ENCODE data around the gene GHSR. TPM values are rescaled to one million over a fixed set of nuclear protein-coding genes. Genes with fewer than 3 reads are reported as not detected.

GHSR gene
- total and polyA plus RNA-seq, 4 donors: not detected

DNA sequence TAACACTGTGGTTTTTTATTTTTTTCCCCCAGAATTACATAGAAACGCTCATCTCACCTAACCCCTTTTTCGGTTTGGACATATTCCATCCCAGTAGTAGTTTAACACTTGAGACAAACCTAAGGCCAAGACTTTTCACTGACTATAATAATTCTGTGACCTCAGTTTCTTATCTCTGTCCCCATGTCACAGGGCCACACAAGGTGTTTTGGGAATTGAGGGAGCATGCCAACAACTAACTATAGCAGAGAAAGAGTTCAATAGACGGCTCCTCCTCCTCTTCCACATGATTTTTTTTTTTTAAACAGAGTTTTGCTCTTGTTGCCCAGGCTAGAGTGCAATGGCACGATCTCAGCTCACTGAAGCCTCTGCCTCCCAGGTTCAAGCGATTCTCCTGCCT is 27.4 kb upstream of the GHSR start:
- H3K4me1 ChIP-seq (ENCODE audit: control insufficient read depth in 4 of 4, insufficient read depth in 4 of 4, low read length in 3 of 4): peaks cover 0 to 5% (median 0%) of the 10 kb centered on the region in 4 donors
- H3K4me3 ChIP-seq (ENCODE audit: low read depth in 1 of 3, low read length in 3 of 3): no peak overlapping the region
- 96% methylated on average over 5 of the region's 5 CpGs for WGBS
- H3K9ac ChIP-seq (ENCODE audit: low read depth in 1 of 2, low read length in 2 of 2): no peak overlapping the region
- H3K9me3 ChIP-seq (ENCODE audit: control insufficient read depth in 4 of 4, low read length in 3 of 4): no peaks in the 10 kb centered on the region
- H3K36me3 ChIP-seq (ENCODE audit: control insufficient read depth in 4 of 4, insufficient read depth in 3 of 4, low read depth in 1 of 4, low read length in 3 of 4): no peaks in the 10 kb centered on the region
- TF ChIP-seq SP1 (IDR thresholded peaks at IDR 0.05): no peak
- TF ChIP-seq GABPA (IDR thresholded peaks at IDR 0.05 in 1 of 2, conservative IDR thresholded peaks at IDR 0.05 in 1 of 2): no peak
- no peak for TF ChIP-seq FOXA1 (IDR thresholded peaks at IDR 0.05)
- TF ChIP-seq, protein P1, sequence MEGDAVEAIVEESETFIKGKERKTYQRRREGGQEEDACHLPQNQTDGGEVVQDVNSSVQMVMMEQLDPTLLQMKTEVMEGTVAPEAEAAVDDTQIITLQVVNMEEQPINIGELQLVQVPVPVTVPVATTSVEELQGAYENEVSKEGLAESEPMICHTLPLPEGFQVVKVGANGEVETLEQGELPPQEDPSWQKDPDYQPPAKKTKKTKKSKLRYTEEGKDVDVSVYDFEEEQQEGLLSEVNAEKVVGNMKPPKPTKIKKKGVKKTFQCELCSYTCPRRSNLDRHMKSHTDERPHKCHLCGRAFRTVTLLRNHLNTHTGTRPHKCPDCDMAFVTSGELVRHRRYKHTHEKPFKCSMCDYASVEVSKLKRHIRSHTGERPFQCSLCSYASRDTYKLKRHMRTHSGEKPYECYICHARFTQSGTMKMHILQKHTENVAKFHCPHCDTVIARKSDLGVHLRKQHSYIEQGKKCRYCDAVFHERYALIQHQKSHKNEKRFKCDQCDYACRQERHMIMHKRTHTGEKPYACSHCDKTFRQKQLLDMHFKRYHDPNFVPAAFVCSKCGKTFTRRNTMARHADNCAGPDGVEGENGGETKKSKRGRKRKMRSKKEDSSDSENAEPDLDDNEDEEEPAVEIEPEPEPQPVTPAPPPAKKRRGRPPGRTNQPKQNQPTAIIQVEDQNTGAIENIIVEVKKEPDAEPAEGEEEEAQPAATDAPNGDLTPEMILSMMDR (IDR thresholded peaks at IDR 0.05; ENCODE audit: low read depth, low read length, missing input control): no peak
- no peak for DNase-seq (ENCODE audit: low spot score)
- no peaks in the 10 kb centered on the region for H3K27me3 ChIP-seq (ENCODE audit: control insufficient read depth in 4 of 4, insufficient read depth in 4 of 4, low read length in 3 of 4)
- H3K27ac ChIP-seq (ENCODE audit: low read depth in 1 of 2, low read length in 2 of 2): no peak overlapping the region

DNA sequence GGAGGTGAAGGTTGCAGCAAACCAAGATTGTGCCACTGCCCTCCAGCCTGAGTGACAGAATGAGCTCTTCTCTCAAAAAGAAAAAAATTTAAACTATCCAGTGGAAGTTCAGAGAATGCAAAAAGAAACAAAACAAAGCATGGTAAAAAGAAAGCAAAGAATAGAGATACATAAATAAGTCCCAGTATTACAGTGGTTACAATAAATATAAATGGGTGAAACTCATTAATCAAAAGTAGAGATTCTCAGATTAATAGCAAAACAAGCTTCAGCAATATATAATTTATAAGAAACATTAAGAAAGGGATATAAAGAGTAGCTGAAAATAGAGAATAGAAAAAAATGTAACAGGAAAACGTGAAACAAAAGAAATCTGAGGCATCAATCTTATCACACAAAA is 23.6 kb upstream of the GHSR start:
- no peaks in the 10 kb centered on the region for H3K9me3 ChIP-seq (ENCODE audit: control insufficient read depth in 4 of 4, low read length in 3 of 4)
- no peak overlapping the region for H3K27ac ChIP-seq (ENCODE audit: low read depth in 1 of 2, low read length in 2 of 2)
- no peaks in the 10 kb centered on the region for H3K36me3 ChIP-seq (ENCODE audit: control insufficient read depth in 4 of 4, insufficient read depth in 3 of 4, low read depth in 1 of 4, low read length in 3 of 4)
- no peak overlapping the region for H3K9ac ChIP-seq (ENCODE audit: low read depth in 1 of 2, low read length in 2 of 2)
- TF ChIP-seq RAD21 (IDR thresholded peaks at IDR 0.05): no peak
- TF ChIP-seq, protein P2, sequence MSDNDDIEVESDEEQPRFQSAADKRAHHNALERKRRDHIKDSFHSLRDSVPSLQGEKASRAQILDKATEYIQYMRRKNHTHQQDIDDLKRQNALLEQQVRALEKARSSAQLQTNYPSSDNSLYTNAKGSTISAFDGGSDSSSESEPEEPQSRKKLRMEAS (IDR thresholded peaks at IDR 0.05): no peak
- H3K27me3 ChIP-seq (ENCODE audit: control insufficient read depth in 4 of 4, insufficient read depth in 4 of 4, low read length in 3 of 4): no peaks in the 10 kb centered on the region
- 72% methylated on average over 1 of the region's 1 CpG for WGBS
- no peak overlapping the region for H3K4me3 ChIP-seq (ENCODE audit: low read depth in 1 of 3, low read length in 3 of 3)
- peaks cover 0 to 5% (median 0%) of the 10 kb centered on the region in 4 donors for H3K4me1 ChIP-seq (ENCODE audit: control insufficient read depth in 4 of 4, insufficient read depth in 4 of 4, low read length in 3 of 4)
- DNase-seq (ENCODE audit: low spot score): no peak

DNA sequence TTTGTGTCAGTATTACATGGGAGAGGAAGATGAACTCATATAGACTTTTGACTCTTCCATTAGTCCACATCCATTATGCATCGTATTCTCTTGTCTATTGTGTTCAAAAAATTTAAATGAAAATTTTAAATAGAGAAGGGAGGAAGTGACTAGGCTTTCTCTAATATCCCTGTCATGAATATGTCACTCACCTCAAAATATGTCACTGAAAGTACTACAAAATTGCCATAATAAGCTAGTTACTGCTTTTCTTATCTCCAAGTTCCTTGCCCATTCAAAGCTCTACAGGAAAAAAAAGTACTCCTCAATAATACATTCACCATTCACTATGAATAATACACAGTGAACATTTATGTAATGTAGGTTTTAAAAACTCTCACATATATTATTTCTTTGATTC is 22.3 kb upstream of the GHSR start:
- H3K27me3 ChIP-seq (ENCODE audit: control insufficient read depth in 4 of 4, insufficient read depth in 4 of 4, low read length in 3 of 4): no peaks in the 10 kb centered on the region
- no peak for DNase-seq (ENCODE audit: low spot score)
- no peaks in the 10 kb centered on the region for H3K9me3 ChIP-seq (ENCODE audit: control insufficient read depth in 4 of 4, low read length in 3 of 4)
- no peak overlapping the region for H3K27ac ChIP-seq (ENCODE audit: low read depth in 1 of 2, low read length in 2 of 2)
- TF ChIP-seq, protein P2 (IDR thresholded peaks at IDR 0.05): no peak
- H3K4me3 ChIP-seq (ENCODE audit: low read depth in 1 of 3, low read length in 3 of 3): no peak overlapping the region
- H3K9ac ChIP-seq (ENCODE audit: low read depth in 1 of 2, low read length in 2 of 2): no peak overlapping the region
- 94% methylated on average over 1 of the region's 1 CpG for WGBS
- no peaks in the 10 kb centered on the region for H3K4me1 ChIP-seq (ENCODE audit: control insufficient read depth in 4 of 4, insufficient read depth in 4 of 4, low read length in 3 of 4)
- no peaks in the 10 kb centered on the region for H3K36me3 ChIP-seq (ENCODE audit: control insufficient read depth in 4 of 4, insufficient read depth in 3 of 4, low read depth in 1 of 4, low read length in 3 of 4)

DNA sequence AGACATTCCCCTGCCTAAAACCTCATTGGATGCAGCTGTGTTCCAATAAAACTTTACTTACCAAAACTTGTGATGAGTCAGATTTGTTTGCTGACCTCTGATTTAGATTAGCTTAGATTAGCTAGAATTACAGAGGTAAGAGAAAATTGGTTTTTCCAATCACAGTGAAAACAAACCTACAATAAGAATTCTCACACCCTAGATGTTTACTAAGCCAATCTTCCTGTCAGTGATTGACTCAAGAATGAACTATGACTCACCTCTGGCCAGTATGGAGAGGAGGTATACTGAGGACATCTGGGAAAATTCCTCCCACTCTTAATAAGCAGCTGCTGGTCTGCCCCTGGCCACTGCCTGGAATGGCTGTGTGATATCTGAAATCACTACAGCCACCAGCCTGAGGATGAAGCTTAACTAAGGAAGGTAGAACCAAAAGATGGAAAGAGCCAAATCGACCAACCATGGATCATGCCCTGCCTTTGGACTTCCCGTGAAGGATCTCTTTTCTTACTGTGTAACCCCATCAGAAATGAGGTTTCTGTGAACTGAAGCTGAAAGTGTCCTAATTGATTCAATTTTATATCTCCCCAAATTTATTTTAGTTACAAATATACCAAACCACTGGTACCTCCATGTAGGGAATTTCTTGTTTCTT is 19.0 kb upstream of the GHSR start:
- no peak overlapping the region for H3K4me3 ChIP-seq (ENCODE audit: low read depth in 1 of 3, low read length in 3 of 3)
- H3K27ac ChIP-seq (ENCODE audit: low read depth in 1 of 2, low read length in 2 of 2): no peak overlapping the region
- no peaks in the 10 kb centered on the region for H3K27me3 ChIP-seq (ENCODE audit: control insufficient read depth in 4 of 4, insufficient read depth in 4 of 4, low read length in 3 of 4)
- DNase-seq (ENCODE audit: low spot score): no peak
- WGBS: 85% methylated on average over 2 of the region's 2 CpGs
- H3K4me1 ChIP-seq (ENCODE audit: control insufficient read depth in 4 of 4, insufficient read depth in 4 of 4, low read length in 3 of 4): no peaks in the 10 kb centered on the region
- H3K9ac ChIP-seq (ENCODE audit: low read depth in 1 of 2, low read length in 2 of 2): no peak overlapping the region
- no peaks in the 10 kb centered on the region for H3K9me3 ChIP-seq (ENCODE audit: control insufficient read depth in 4 of 4, low read length in 3 of 4)
- H3K36me3 ChIP-seq (ENCODE audit: control insufficient read depth in 4 of 4, insufficient read depth in 3 of 4, low read depth in 1 of 4, low read length in 3 of 4): no peaks in the 10 kb centered on the region
- TF ChIP-seq RAD21 (IDR thresholded peaks at IDR 0.05): no peak
- TF ChIP-seq, protein P2 (IDR thresholded peaks at IDR 0.05): no peak
- TF ChIP-seq, protein P3, sequence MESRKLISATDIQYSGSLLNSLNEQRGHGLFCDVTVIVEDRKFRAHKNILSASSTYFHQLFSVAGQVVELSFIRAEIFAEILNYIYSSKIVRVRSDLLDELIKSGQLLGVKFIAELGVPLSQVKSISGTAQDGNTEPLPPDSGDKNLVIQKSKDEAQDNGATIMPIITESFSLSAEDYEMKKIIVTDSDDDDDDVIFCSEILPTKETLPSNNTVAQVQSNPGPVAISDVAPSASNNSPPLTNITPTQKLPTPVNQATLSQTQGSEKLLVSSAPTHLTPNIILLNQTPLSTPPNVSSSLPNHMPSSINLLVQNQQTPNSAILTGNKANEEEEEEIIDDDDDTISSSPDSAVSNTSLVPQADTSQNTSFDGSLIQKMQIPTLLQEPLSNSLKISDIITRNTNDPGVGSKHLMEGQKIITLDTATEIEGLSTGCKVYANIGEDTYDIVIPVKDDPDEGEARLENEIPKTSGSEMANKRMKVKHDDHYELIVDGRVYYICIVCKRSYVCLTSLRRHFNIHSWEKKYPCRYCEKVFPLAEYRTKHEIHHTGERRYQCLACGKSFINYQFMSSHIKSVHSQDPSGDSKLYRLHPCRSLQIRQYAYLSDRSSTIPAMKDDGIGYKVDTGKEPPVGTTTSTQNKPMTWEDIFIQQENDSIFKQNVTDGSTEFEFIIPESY (IDR thresholded peaks at IDR 0.05): no peak
- no peak for TF ChIP-seq RXRA (IDR thresholded peaks at IDR 0.05)
- no peak for TF ChIP-seq NR2F2 (IDR thresholded peaks at IDR 0.05)
- TF ChIP-seq FOXA1 (IDR thresholded peaks at IDR 0.05): no peak
- TF ChIP-seq JUND (IDR thresholded peaks at IDR 0.05): no peak
- no peak for TF ChIP-seq YY1 (IDR thresholded peaks at IDR 0.05)
- TF ChIP-seq, protein P4, sequence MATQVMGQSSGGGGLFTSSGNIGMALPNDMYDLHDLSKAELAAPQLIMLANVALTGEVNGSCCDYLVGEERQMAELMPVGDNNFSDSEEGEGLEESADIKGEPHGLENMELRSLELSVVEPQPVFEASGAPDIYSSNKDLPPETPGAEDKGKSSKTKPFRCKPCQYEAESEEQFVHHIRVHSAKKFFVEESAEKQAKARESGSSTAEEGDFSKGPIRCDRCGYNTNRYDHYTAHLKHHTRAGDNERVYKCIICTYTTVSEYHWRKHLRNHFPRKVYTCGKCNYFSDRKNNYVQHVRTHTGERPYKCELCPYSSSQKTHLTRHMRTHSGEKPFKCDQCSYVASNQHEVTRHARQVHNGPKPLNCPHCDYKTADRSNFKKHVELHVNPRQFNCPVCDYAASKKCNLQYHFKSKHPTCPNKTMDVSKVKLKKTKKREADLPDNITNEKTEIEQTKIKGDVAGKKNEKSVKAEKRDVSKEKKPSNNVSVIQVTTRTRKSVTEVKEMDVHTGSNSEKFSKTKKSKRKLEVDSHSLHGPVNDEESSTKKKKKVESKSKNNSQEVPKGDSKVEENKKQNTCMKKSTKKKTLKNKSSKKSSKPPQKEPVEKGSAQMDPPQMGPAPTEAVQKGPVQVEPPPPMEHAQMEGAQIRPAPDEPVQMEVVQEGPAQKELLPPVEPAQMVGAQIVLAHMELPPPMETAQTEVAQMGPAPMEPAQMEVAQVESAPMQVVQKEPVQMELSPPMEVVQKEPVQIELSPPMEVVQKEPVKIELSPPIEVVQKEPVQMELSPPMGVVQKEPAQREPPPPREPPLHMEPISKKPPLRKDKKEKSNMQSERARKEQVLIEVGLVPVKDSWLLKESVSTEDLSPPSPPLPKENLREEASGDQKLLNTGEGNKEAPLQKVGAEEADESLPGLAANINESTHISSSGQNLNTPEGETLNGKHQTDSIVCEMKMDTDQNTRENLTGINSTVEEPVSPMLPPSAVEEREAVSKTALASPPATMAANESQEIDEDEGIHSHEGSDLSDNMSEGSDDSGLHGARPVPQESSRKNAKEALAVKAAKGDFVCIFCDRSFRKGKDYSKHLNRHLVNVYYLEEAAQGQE (IDR thresholded peaks at IDR 0.05): no peak
- TF ChIP-seq EGR1 (IDR thresholded peaks at IDR 0.05; ENCODE audit: low read depth in 2 of 2): no peak
- TF ChIP-seq, protein P5, sequence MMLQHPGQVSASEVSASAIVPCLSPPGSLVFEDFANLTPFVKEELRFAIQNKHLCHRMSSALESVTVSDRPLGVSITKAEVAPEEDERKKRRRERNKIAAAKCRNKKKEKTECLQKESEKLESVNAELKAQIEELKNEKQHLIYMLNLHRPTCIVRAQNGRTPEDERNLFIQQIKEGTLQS (IDR thresholded peaks at IDR 0.05): no peak
